Kidney (tissue), 14 donors: ENCODE data around the gene BARX1. TPM values are rescaled to one million over a fixed set of nuclear protein-coding genes. Genes with fewer than 3 reads are reported as not detected.

Experiments
- DNase-seq, 5 donors: peaks; one replicate each; pipeline ENCODE4 v3.0.0-alpha.2; 2013 to 2020
- FAIRE-seq: peaks from 2 replicates; lab custom pipeline; 2012; peaks lifted over from hg19 to GRCh38; lab: Jason Lieb, UNC
- H3K27ac ChIP-seq, 2 donors: one replicate each; pipeline ENCODE4 v1.7.0; 2013; ENCODE audit warnings: low read depth in 2 of 2, low read length in 2 of 2, inconsistent platforms in 1 of 2
- H3K27me3 ChIP-seq: one replicate; pipeline ENCODE4 v1.7.1; 2013; ENCODE audit warnings: low read length, inconsistent platforms; ENCODE audit not compliant: control insufficient read depth, insufficient read depth
- H3K36me3 ChIP-seq, 3 donors: one replicate each; pipeline versions ENCODE4 v1.7.0 to v1.7.1; 2013; ENCODE audit warnings: low read length in 3 of 3, control low read depth in 1 of 3, inconsistent platforms in 1 of 3; ENCODE audit not compliant: insufficient read depth in 3 of 3, control insufficient read depth in 2 of 3
- H3K4me1 ChIP-seq, 3 donors: one replicate each; pipeline versions ENCODE4 v1.7.0 to v1.7.1; 2013; ENCODE audit warnings: low read length in 3 of 3, inconsistent platforms in 1 of 3, low read depth in 1 of 3; ENCODE audit not compliant: control insufficient read depth in 2 of 3, insufficient read depth in 2 of 3
- H3K4me3 ChIP-seq, 3 donors: one replicate each; pipeline versions ENCODE4 v1.7.0 to v1.8.1; 2013; ENCODE audit warnings: low read length in 3 of 3, control low read depth in 1 of 3, inconsistent platforms in 1 of 3
- H3K9ac ChIP-seq, 3 donors: one replicate each; pipeline versions ENCODE4 v1.7.0 to v1.7.1; 2013; ENCODE audit warnings: low read length in 3 of 3, control low read depth in 1 of 3, inconsistent platforms in 1 of 3
- H3K9me3 ChIP-seq, 3 donors: one replicate each; pipeline versions ENCODE4 v1.7.0 to v1.7.1; 2013; ENCODE audit warnings: low read length in 3 of 3, control low read depth in 1 of 3, inconsistent platforms in 1 of 3; ENCODE audit not compliant: control insufficient read depth in 2 of 3, insufficient read depth in 1 of 3
- intact Hi-C: fragments of 100-400 bp; cut with DNase I; formaldehyde crosslinking; loops from one replicate; pipeline ENCODE4 v1.11.1; 2022
- polyA plus RNA-seq: library from polyadenylated mRNA; stranded (reverse); fragments of 350-450 nt; fragmentation: Illumina TruSeq; extraction: RNeasy Lipid Tissue Mini Kit (QIAGEN cat#74804); gene quantifications from one replicate; pipeline ENCODE4 v1.2.3, GENCODE V29; 2014; ENCODE audit warnings: low read depth, low replicate concordance; ENCODE audit not compliant: insufficient read depth
- total RNA-seq: library from RNA; stranded (reverse); fragmentation: NEBNext Ultra II Directional; extraction: Animal tissue kit (Norgen Biotek cat#: 25700); gene quantifications from one replicate; pipeline ENCODE4 v1.2.1, GENCODE V29; 2021
- TF ChIP-seq, protein P1 (sequence below): IDR thresholded peaks from 3 replicates; pipeline ENCODE4 v1.5.1; 2012; ENCODE audit warnings: mild to moderate bottlenecking, moderate library complexity, borderline replicate concordance; ENCODE audit not compliant: insufficient read depth; ENCODE audit errors: extremely low read depth
- donor health status: control.
- donor health status: control.
- donor health status: control.
- donor health status: control.
- donor health status: control.
- donor health status: DM: yes; HTN: yes; CAD: no.
- donor health status: Normal renal cell carcinoma (clear cell type).

BARX1 gene
- total and polyA plus RNA-seq, 2 donors from 2014 or later = not detected

DNA sequence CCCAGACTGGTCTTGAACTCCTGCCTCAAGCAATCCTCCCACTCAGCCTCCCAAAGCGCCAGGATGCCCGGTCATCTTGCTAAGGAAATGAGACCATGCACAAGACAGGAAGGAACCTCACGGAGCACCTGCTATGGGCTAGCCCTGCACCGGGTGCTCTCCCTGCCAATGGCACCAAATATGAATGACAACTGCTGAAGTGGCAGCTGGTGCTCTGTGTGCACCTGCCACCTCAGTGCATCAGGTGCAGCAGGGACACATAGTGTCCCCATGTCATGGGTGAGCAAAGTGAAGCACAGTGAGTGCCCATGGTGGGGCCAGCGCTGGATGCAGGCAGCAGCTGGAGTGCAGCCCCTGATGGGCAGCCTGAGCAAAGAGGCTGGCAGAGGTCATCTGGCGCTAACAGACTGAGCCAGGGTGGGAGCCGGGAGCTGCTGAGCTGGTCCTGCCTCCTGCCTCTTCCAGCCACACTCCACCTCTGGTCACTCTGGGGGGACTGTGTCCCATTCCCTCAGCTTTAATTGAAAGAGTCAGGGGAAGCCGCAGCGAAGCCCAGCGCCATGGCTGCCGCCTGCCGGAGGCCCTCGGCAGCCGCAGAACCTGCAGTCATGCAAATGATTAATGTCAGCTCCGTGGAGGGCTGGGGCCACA lies 46.4 kb downstream of the BARX1 start:
- Histone ChIP-seq H3K9ac (no peak overlapping the region), H3K4me3 (no peak overlapping the region), H3K36me3 (no peaks in the 10 kb centered on the region), H3K27me3 (no peaks in the 10 kb centered on the region), H3K9me3 (no peaks in the 10 kb centered on the region), H3K4me1 (peaks cover 0 to 2% (median 0%) of the 10 kb centered on the region in 3 donors), H3K27ac (no peak overlapping the region)
- TF ChIP-seq, protein P1, sequence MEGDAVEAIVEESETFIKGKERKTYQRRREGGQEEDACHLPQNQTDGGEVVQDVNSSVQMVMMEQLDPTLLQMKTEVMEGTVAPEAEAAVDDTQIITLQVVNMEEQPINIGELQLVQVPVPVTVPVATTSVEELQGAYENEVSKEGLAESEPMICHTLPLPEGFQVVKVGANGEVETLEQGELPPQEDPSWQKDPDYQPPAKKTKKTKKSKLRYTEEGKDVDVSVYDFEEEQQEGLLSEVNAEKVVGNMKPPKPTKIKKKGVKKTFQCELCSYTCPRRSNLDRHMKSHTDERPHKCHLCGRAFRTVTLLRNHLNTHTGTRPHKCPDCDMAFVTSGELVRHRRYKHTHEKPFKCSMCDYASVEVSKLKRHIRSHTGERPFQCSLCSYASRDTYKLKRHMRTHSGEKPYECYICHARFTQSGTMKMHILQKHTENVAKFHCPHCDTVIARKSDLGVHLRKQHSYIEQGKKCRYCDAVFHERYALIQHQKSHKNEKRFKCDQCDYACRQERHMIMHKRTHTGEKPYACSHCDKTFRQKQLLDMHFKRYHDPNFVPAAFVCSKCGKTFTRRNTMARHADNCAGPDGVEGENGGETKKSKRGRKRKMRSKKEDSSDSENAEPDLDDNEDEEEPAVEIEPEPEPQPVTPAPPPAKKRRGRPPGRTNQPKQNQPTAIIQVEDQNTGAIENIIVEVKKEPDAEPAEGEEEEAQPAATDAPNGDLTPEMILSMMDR = no peak
- intact Hi-C loops = no loop called here
- DNase-seq (peak in 4 of 5 donors; percentile 48 to 65 (median 60)), FAIRE-seq (no peak)

DNA sequence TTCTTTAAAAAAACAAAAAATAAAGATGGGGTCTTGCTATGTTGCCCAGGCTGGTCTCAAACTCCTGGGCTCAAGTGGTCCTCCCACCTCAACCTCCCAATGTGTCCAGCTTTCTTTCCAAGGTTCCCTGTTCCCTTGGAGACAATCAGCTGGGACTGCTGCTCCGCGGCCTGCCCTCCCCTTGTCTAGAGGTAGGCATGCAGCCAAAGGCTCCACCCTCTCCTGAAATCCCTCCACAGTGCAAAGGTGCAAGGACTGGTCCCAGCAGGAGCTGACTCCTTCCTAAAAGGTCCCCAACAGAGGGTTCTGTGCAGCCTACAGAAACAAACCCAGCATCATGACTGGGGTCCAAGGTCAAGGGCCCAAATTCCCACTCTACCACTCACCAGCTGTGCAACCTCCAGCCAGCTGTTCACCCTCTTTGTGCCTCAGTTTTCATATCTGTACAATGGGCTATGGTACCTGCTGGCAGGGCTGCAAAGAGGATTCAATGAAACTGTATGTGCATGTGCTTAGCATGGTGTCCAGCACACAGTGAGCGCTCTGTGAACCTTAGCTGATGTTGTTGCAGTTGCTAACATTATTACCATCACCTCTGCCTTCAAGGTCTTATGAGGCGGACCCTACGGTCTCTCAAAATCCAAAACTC lies 47.5 kb downstream of the BARX1 start:
- no peak for DNase-seq
- Histone ChIP-seq H3K36me3 (no peaks in the 10 kb centered on the region), H3K9ac (no peak overlapping the region), H3K9me3 (no peaks in the 10 kb centered on the region), H3K27me3 (no peaks in the 10 kb centered on the region), H3K4me3 (no peak overlapping the region), H3K27ac (no peak overlapping the region), H3K4me1 (peaks cover 0 to 2% (median 0%) of the 10 kb centered on the region in 3 donors)
- TF ChIP-seq, protein P1 = no peak
- intact Hi-C loops = no loop called here
- no peak for FAIRE-seq

DNA sequence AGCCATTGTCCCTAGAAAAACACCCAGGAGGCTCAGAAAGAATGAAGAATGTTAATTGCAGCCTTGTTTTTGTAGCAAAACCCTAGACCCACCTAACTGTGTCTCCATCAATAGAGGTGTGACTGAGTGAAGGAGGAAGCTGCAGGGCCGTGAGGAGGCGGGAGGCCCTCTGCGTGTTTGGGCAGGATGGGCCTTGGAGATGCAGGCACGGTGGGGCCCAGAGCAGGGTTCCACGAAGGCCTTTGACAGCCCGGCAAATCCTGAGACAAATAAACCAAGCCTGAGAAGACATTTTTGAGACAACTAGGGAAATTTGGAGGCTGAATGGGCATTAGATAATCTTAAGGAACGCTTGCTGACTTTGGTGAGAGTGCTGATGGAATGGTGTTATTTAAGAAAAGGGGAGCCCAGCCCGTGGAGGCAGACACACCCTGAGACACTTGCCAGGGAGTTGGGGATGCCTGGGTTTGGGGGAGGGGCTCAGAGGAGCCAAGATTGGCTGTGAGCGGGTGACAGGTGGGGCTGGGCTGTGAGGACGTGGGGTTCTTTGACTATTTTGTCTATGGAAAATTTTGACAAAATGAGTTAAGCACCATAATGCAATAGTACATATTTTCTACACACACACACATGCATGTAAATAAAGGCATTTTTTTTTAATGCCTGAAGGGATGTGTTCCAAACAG lies 48.8 kb downstream of the BARX1 start:
- no peak overlapping the region for H3K4me3 ChIP-seq
- FAIRE-seq = no peak
- H3K27ac ChIP-seq = no peak overlapping the region
- TF ChIP-seq, protein P1 = no peak
- H3K9me3 ChIP-seq = no peaks in the 10 kb centered on the region
- DNase-seq = peak in 1 of 5 donors; percentile 18
- H3K36me3 ChIP-seq = no peaks in the 10 kb centered on the region
- H3K9ac ChIP-seq = no peak overlapping the region
- no peaks in the 10 kb centered on the region for H3K4me1 ChIP-seq
- intact Hi-C loops = no loop called here
- no peaks in the 10 kb centered on the region for H3K27me3 ChIP-seq
